Stimulated activated CD8-positive, alpha-beta memory T cell treated with anti-CD3 and anti-CD28 coated beads, Interleukin-12 subunit alpha, Interleukin-12 subunit beta, amount 100 ng/mL, for 1 hour (primary cell): ENCODE data around the gene DUSP22.
"Not testable (repeated sequence)": the region's sequence is repeated elsewhere in the genome, so short reads cannot be mapped to it uniquely, and the experiment has no call there.

Experiments
- DNase-seq: peaks from one replicate; pipeline ENCODE4 v3.0.0-alpha.2; 2020; ENCODE audit warnings: low read depth

The DUSP22 gene

GRCh38 chr6:324116-324728 is 31.9 kb downstream of the DUSP22 start:
- no peak for DNase-seq

GRCh38 chr6:324729-325125 is 32.4 kb downstream of the DUSP22 start:
- DNase-seq: no peak

- DNase-seq: not testable (repeated sequence)
Measured at GRCh38 chr6:325161-325860, 33.0 kb downstream of the DUSP22 start.

- not testable (repeated sequence) for DNase-seq
Measured at GRCh38 chr6:326066-326465, 33.8 kb downstream of the DUSP22 start.

GRCh38 chr6:326896-327537 is 34.7 kb downstream of the DUSP22 start:
- DNase-seq: no peak

- DNase-seq: no peak
Measured at GRCh38 chr6:327538-328116, 35.3 kb downstream of the DUSP22 start.

GRCh38 chr6:328136-328670 is 35.9 kb downstream of the DUSP22 start:
- DNase-seq: no peak

GRCh38 chr6:328924-329323 is 36.6 kb downstream of the DUSP22 start:
- DNase-seq: no peak

GRCh38 chr6:329888-330691 is 37.8 kb downstream of the DUSP22 start:
- DNase-seq: no peak

- DNase-seq: no peak
Measured at GRCh38 chr6:330948-331347, 38.7 kb downstream of the DUSP22 start.

GRCh38 chr6:331622-332521 is 39.6 kb downstream of the DUSP22 start:
- DNase-seq: no peak

- DNase-seq: no peak
Measured at GRCh38 chr6:332671-333070, 40.4 kb downstream of the DUSP22 start.

- DNase-seq: no peak
Measured at GRCh38 chr6:333379-334002, 41.2 kb downstream of the DUSP22 start.

- DNase-seq: no peak
Measured at GRCh38 chr6:334536-335510, 42.5 kb downstream of the DUSP22 start.

- no peak for DNase-seq
Measured at GRCh38 chr6:335572-335971, 43.3 kb downstream of the DUSP22 start.

GRCh38 chr6:336159-337114 is 44.1 kb downstream of the DUSP22 start:
- DNase-seq: no peak

- no peak for DNase-seq
Measured at GRCh38 chr6:337805-338368, 45.6 kb downstream of the DUSP22 start.

- no peak for DNase-seq
Measured at GRCh38 chr6:338815-339262, 46.6 kb downstream of the DUSP22 start.
